Uterus (tissue), 2 donors: Measurements from ENCODE around the gene RSPO1.

Experiments used
- CTCF ChIP-seq, 4 experiments: fragments of 200-600 bp in 2 of 4; fragments of 450-650 bp in 2 of 4; sonication (generic) in 2 of 4; IDR thresholded peaks; one replicate each; pipeline ENCODE4 v1.5.1; 2016 to 2019; ENCODE audit warnings: antibody characterized with exemption in 4 of 4, mild to moderate bottlenecking in 2 of 4, moderate library complexity in 1 of 4
- POLR2A ChIP-seq, 2 donors: fragments of 450-650 bp; IDR thresholded peaks; one replicate each; pipeline ENCODE4 v1.6.1; 2016; ENCODE audit warnings: antibody characterized with exemption in 2 of 2, mild to moderate bottlenecking in 1 of 2, moderate library complexity in 1 of 2

DNA sequence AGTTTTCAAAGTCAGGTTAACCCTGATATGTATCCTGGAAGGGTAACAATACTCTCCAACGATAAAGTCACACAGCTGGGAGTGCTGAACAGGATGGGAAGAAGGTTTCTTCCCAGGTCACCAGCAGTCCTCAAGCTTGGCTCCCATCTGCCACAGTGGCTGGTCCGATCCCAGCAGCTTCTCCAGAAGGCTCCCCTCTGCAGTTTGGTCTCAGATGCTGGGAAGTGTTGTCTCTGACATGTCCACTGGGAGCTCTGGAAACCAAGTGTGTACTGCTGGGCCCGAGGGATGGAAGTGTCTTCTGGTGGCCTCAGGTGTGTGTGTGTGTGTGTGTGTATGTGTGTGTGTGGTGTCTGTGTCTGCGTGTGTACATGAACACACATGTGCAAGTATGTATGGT is 22.5 kb downstream of the RSPO1 start:
- TF ChIP-seq CTCF (IDR thresholded peaks at IDR 0.05) (no peak), POLR2A (IDR thresholded peaks at IDR 0.05) (no peak)
